Measurements from ENCODE around the gene TMEM86A.
A peak's percentile ranks its signal among the peaks of the same experiment; 100 is the strongest.
"Not testable (repeated sequence)": the region's sequence is repeated elsewhere in the genome, so short reads cannot be mapped to it uniquely, and the experiment has no call there.

Gene TMEM86A, protein sequence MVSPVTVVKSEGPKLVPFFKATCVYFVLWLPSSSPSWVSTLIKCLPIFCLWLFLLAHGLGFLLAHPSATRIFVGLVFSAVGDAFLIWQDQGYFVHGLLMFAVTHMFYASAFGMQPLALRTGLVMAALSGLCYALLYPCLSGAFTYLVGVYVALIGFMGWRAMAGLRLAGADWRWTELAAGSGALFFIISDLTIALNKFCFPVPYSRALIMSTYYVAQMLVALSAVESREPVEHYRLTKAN

DNA sequence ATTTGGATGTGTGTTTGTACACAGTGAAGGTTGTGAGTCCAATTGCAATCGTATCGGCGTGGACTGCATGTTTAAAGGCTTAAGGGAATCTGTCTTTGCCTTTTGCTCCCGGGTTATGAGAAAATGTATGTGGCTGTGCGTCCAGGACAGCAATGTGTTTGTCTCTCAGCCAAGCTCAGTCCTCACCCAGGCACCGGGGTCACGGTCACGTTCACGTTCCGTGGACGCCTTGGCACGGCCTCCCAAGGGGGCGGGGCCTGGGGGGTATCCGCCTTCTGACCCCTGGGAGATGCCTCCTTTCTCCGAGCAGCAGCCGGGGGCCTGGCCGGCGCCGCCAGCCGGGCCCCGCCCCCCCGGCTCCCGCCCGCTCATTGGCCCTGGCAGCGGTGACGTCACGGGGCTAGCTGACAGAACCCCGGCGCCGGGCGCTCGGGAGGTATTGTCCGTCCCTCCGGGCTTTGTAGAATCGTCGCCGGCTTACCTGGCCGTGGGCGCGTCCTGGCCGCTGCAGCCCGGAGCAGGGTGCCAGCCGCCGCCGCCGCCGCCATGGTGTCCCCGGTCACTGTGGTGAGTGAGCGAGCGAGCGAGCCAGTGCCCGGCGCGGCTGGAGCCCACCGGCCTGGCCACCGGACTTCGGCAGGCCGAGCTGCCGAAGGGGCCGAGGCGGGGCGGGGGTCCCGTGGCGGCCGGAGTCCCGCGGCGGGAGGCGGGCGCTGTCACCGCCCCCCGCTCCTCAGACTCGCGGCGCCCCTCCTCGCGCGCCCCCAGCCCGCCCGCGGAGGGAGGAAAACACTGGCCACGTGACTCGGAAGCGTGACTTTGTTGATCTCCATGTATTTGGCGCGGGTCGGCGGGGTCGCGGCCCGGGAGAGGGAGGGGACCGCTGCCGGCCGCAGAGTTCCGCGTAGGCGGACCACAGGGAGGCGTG, at the start of gene TMEM86A:
Gene TMEM86A (plus strand): TSS at position 439 of the 928 bp plus-strand sequence. CDS start 108 bp downstream, at position 547.
- TF ChIP-seq, protein P1, sequence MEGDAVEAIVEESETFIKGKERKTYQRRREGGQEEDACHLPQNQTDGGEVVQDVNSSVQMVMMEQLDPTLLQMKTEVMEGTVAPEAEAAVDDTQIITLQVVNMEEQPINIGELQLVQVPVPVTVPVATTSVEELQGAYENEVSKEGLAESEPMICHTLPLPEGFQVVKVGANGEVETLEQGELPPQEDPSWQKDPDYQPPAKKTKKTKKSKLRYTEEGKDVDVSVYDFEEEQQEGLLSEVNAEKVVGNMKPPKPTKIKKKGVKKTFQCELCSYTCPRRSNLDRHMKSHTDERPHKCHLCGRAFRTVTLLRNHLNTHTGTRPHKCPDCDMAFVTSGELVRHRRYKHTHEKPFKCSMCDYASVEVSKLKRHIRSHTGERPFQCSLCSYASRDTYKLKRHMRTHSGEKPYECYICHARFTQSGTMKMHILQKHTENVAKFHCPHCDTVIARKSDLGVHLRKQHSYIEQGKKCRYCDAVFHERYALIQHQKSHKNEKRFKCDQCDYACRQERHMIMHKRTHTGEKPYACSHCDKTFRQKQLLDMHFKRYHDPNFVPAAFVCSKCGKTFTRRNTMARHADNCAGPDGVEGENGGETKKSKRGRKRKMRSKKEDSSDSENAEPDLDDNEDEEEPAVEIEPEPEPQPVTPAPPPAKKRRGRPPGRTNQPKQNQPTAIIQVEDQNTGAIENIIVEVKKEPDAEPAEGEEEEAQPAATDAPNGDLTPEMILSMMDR (conservative IDR thresholded peaks at IDR 0.05; ENCODE audit: low read depth), result no peak
- no peak within 1 kb of the TSS for H3K27ac ChIP-seq
- CTCF ChIA-PET, result interaction anchor here (0.6 kb wide), 1 partner anchor 63 kb away, joined by 4 read pairs; no protein-coding TSS in a partner anchor
- POLR2A ChIA-PET (ENCODE audit: low non-redundant PET), result no interaction called here
- DNase-seq (ENCODE audit: low spot score), result peak; percentile 88

DNA sequence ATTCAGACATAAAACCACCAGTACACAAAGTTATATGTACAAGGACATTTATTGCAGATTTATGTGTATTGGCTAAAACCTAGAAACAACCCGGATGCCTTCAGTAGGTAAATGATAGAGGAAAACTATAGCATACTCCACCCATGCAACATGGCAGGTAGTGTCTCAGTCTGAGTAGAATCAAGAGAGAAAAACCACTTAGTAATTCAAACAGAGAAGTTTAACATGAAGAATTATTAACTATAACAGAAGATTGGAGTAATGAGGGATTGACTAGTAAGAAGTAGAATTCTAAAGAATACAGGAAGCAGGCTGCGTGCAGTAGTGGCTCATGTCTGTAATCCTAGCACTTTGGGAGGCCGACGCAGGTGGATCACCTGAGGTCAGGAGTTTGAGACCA, 48.2 kb upstream of the TMEM86A start:
- TF ChIP-seq, protein P1 (conservative IDR thresholded peaks at IDR 0.05; ENCODE audit: low read depth), result no peak
- H3K27ac ChIP-seq, result no peak overlapping the region
- no peak for DNase-seq (ENCODE audit: low spot score)
- CTCF ChIA-PET, result no interaction called here
- POLR2A ChIA-PET (ENCODE audit: low non-redundant PET), result no interaction called here

DNA sequence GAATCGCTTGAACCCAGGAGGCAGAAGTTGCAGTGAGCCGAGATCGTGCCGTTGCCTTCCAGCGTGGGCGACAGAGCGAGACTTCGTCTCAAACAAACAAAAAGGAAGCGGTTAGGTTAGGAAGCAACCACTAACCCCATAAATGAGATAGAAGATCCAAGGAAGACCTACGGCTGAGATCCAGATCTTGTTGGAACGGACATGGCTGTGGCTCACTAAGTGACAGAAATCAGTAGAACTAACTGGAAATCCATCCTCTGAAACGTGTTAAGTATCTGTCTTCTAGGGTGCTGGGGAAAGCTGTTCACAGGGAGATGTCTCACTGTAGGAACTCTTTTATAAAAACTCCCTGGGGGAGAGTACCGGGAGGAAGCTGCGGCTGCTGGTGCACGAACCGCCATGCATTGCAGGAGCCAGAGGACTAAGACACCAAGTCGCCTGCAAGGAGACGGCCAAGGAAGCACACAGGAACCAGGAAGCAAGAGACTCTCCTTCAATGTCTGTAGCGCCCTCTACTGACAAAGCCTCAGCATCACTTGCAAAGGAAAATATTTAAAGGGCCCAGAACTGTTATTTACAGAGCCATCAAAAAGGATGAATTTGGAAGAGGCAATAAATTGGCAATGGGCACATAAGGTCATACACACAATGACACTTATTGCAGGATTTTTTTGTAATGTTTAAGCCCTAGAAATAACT, 47.6 kb upstream of the TMEM86A start:
- ChIA-PET CTCF (interaction anchor here (0.6 to 1.3 kb wide), 6 partner anchors 19 to 111 kb away, joined by 3 to 8 read pairs (median 4); no protein-coding TSS in a partner anchor), POLR2A (ENCODE audit: low non-redundant PET) (no interaction called here)
- no peak for DNase-seq (ENCODE audit: low spot score)

DNA sequence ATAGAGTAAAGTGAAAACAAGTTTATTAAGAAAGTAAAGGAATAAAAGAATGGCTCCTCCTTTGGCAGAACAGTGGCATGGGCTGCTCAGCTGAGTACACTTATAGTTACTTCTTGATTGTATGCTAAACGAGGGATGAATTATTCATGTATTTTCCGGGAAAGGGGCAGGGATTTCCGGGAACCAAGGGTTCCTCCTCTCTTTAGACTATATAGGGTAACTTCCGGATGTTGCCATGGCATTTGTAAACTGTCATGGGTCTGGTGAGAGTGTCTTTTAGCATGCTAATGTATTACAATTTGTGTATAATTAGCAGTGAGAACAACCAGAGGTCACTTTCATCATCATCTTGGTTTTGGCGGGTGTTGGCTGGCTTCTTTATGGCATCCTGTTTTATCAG, 40.9 kb upstream of the TMEM86A start:
- ChIA-PET POLR2A (ENCODE audit: low non-redundant PET) (no interaction called here), CTCF (no interaction called here)
- DNase-seq (ENCODE audit: low spot score), result no peak
- TF ChIP-seq, protein P1 (conservative IDR thresholded peaks at IDR 0.05; ENCODE audit: low read depth), result no peak
- no peak overlapping the region for H3K27ac ChIP-seq

More for the DNA sequence above, 47.6 kb upstream of the TMEM86A start:
- H3K27ac ChIP-seq, result no peak overlapping the region
- TF ChIP-seq, protein P1 (conservative IDR thresholded peaks at IDR 0.05; ENCODE audit: low read depth), result 0 out of 2 replicates have a peak, but pooled peaks have one; percentile 25

DNA sequence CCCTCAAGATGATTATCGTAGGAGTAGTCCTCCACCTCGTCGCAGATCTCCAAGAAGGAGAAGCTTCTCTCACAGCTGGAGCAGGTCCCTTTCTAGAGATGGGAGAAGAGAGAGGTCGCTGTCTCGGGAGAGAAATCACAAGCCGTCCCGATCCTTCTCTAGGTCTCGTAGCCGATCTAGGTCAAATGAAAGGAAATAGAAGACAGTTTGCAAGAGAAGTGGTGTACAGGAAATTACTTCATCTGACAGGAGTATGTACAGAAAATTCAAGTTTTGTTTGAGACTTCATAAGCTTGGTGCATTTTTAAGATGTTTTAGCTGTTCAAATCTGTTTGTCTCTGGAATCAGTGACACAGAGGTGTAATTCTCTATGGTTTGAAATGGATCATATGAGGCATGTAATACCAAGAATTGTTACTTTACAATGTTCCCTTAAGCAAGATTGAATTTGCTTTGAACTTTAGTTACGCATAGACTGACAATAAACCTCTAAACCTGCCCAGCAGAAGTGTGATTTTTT, 33.2 kb upstream of the TMEM86A start:
- CTCF ChIA-PET; H3K27ac ChIP-seq; DNase-seq (ENCODE audit: low spot score); POLR2A ChIA-PET (ENCODE audit: low non-redundant PET): not testable (repeated sequence)

DNA sequence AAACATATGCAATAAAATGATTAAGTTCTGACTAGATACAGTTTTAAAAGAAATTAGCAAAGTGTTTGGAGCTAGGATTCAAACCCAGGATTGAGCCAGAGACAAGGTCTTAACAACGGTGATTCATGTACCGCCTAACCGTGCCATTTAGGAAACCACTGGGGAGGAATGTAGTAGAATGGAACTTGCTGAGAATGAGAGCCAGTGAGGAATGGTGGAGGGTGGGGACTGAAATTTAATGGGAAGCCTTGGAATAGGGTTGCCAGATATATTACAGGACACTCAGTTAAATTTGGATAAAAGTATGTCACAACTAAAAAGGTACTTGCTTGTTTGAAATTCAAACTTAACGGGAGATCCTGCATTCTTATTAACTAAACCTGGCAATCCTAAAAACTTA, 30.4 kb upstream of the TMEM86A start:
- ChIA-PET CTCF (interaction anchor here (0.7 kb wide), 1 partner anchor 56 kb away, joined by 3 read pairs; no protein-coding TSS in a partner anchor), POLR2A (ENCODE audit: low non-redundant PET) (no interaction called here)
- TF ChIP-seq, protein P1 (conservative IDR thresholded peaks at IDR 0.05; ENCODE audit: low read depth), result no peak
- H3K27ac ChIP-seq, result no peak overlapping the region
- DNase-seq (ENCODE audit: low spot score), result no peak

Measured in RWPE1 (cell line).